Muscle of leg (tissue), 11 donors: ENCODE results near the gene TTC34. TPM values are rescaled to one million over a fixed set of nuclear protein-coding genes. Genes with fewer than 3 reads are reported as not detected.

Experiments
- DNase-seq: peaks from one replicate; pipeline ENCODE4 v3.0.0; 2013
- H3K27ac ChIP-seq: one replicate; pipeline ENCODE4 v1.5.1; 2013; ENCODE audit warnings: mild to moderate bottlenecking, low read length, control low read depth
- H3K27me3 ChIP-seq: one replicate; pipeline ENCODE4 v1.6.1; 2013; ENCODE audit warnings: low read length; ENCODE audit not compliant: control insufficient read depth, insufficient read depth
- H3K36me3 ChIP-seq: one replicate; pipeline ENCODE4 v1.6.1; 2013; ENCODE audit warnings: low read length; ENCODE audit not compliant: control insufficient read depth, insufficient read depth
- H3K4me1 ChIP-seq: one replicate; pipeline ENCODE4 v1.6.1; 2013; ENCODE audit warnings: low read length; ENCODE audit not compliant: control insufficient read depth, insufficient read depth
- H3K4me3 ChIP-seq: one replicate; pipeline ENCODE4 v1.5.1; 2013; ENCODE audit warnings: low read length, control low read depth
- H3K9me3 ChIP-seq: replicated peaks from 2 replicates; pipeline ENCODE4 v1.6.1; 2013; ENCODE audit warnings: low read depth, low read length; ENCODE audit not compliant: control insufficient read depth
- WGBS: methylation state at CpG from one replicate; pipeline ENCODE4 v1.1.5; 2013; ENCODE audit warnings: missing lambda C conversion rate; ENCODE audit not compliant: insufficient coverage; 5-methylcytosine and 5-hydroxymethylcytosine counted together
- polyA plus RNA-seq, 8 donors: library from polyadenylated mRNA; unstranded; fragments of 120-200 nt; gene quantifications; one replicate each; pipeline versions ENCODE4 v1.2.1 to v1.2.3, GENCODE V29; 2013; ENCODE audit warnings: inconsistent platforms in 1 of 8, low replicate concordance in 1 of 8; ENCODE audit not compliant: insufficient read length in 8 of 8, insufficient read depth in 1 of 8
- total RNA-seq: library from RNA; stranded (reverse); fragments of 120-200 nt; gene quantifications from one replicate; pipeline ENCODE4 v1.2.4, GENCODE V29; 2013

Gene TTC34
- total and polyA plus RNA-seq, 9 donors = 0.07 to 0.50 (median 0.22) TPM

DNA sequence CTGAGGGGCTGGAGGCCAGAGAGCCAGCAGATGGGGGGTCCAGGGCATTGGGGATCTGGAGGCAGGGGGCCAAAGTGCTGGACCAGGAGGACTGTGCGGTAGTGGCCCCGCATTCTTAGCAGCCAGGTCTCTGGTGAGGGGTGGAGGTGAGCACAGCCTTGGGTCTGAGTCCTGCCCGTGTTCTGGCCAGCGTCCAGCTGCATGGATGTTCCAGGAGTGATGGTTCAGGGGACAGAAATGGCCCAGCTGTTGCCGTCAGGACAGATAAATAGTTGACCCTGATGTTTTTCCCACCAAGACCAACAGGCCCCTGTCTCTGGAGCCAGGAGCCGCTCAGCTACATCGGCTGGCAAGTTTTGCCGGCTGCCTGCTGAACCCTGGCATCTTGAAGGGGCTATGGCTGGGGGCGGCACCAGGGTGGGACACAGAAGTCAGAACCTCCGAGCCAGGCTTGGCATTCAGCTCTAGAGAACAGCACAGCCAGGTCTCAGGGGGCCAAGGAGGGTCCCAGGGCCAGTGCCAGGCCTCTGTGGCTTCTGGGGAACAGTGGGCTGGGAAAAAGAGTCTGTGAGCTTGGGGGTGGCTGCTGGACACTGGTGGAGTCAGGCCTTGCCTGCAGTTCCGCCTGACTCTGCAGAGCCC lies 19.4 kb upstream of the TTC34 start:
- Histone ChIP-seq H3K27me3 (peaks cover 23% of the 10 kb centered on the region), H3K9me3 (no peaks in the 10 kb centered on the region), H3K36me3 (no peaks in the 10 kb centered on the region), H3K4me3 (no peak overlapping the region), H3K27ac (no peak overlapping the region), H3K4me1 (no peaks in the 10 kb centered on the region)
- WGBS = 77% methylated on average over 9 of the region's 11 CpGs
- no peak for DNase-seq

DNA sequence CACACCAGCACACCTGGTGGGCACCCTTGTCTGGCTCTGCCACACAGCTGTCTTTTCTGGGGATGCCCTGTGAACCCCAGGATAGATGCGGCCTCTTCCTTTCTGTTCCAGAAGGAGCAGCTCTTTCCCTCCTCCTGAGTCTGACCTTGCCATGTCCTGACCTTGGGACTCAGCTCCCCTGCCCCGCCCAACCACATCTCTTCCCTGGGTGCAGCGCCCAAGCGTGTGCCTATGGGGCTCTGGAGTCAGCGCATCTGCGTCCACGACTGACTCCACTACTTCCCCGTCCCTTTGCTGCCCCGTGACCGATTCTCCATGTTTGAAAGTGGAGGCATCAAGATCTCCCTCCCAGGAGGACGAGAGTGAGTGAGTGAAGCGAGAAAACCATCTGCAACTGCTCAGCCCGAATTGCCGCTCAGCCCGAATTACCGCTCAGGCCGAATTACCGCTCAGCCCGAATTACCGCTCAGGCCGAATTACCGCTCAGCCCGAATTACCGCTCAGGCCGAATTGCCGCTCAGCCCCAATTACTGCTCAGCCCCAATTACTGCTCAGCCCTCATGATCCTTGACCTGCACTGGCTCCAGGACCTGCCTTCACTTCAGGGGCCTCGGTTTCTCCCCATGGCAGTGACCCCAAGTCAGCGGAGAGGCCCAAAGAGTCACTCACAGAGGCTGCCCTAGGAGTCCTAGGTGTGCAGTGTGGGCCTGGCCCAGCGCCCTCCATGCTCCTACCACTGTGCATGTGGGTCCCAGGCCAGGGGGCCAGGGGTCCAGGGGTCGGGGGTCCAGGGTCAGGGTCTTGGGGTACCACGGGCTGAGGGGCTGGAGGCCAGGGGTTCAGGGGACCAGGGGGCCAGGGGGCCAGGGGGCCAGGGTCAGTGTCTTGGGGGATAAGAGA lies 18.6 kb upstream of the TTC34 start:
- no peaks in the 10 kb centered on the region for H3K9me3 ChIP-seq
- no peak overlapping the region for H3K4me3 ChIP-seq
- peaks cover 21% of the 10 kb centered on the region for H3K27me3 ChIP-seq
- H3K36me3 ChIP-seq = no peaks in the 10 kb centered on the region
- no peaks in the 10 kb centered on the region for H3K4me1 ChIP-seq
- 87% methylated on average over 26 of the region's 31 CpGs for WGBS
- H3K27ac ChIP-seq = no peak overlapping the region
- no peak for DNase-seq

DNA sequence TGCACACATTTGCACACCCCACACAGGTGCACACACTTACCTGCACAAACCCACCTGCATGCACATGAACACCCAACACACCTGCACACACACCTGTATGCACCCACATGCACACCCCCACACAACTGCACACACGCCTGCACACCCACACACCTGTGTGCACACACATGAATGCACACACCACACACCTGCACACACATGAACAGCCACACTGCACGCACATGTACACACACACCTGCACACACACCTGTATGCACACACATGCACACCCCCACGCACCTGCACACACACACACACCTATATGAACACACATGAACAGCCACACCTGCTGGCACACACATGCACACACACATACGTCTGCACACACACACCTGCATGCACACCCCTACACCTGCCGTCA lies 17.9 kb upstream of the TTC34 start:
- no peak for DNase-seq
- no peaks in the 10 kb centered on the region for H3K4me1 ChIP-seq
- no peaks in the 10 kb centered on the region for H3K36me3 ChIP-seq
- no peaks in the 10 kb centered on the region for H3K9me3 ChIP-seq
- H3K27ac ChIP-seq = no peak overlapping the region
- peaks cover 20% of the 10 kb centered on the region for H3K27me3 ChIP-seq
- no peak overlapping the region for H3K4me3 ChIP-seq
- WGBS = 81% methylated on average over 4 of the region's 5 CpGs

DNA sequence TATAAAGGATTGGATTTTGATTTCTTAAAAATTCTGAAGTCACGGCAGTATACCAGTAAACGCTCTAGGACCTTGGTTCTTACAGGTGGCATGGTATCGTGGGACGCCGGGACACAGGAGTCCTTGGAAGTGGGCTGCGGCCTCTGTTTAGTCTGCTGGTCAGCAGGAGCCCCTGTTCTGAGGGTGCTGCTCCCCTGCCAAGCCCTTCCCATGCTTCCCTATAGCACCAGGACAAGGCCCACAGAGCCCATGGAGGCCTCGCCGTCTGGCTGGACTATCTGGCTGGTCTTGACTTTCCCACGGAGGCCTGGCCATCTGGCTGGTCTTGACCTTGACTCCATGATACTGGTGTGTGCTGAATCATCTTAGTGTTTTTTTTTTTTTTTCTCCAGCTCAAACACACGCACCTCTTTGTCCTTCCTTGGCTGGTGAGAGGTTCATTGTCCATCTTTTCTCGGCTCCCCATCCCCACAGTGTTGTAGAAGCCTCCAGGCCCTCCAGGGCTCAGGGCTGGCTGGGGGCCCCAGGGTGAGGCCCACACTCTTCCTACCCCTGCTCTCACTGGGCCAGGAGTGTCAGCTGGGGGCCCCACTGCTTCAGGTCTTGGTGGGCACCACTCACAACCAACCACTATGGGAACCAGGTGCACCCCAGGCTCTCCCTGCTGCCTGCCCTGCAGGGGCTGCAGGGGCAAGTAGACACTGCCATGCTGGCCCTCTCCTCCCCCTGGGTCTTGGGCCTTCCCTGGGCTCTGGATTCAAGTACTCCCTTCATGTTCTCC lies 16.5 kb upstream of the TTC34 start:
- Histone ChIP-seq H3K36me3 (no peaks in the 10 kb centered on the region), H3K27ac (no peak overlapping the region), H3K27me3 (peaks cover 12% of the 10 kb centered on the region), H3K9me3 (no peaks in the 10 kb centered on the region), H3K4me1 (no peaks in the 10 kb centered on the region), H3K4me3 (no peak overlapping the region)
- no peak for DNase-seq
- 94% methylated on average over 6 of the region's 11 CpGs for WGBS

DNA sequence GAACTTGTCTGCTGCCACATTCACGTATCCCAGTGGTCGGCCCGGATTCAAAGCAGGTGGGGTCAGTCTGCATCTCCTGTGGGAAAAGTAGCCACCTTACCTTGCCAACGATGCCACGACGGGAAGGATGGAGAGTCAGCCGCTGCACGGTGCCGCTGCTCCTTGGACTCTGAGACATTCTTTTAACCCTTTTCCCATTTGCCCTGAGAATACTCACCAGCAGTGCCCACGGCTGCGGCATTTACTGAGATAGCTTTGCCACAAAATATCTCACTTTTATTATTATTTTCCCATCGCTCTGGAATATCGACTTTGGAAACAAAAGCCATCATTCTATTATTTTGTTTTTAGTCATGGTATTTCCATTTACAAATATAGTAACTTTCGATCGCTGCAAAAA lies 15.3 kb upstream of the TTC34 start:
- Histone ChIP-seq H3K27ac (no peak overlapping the region), H3K4me3 (no peak overlapping the region), H3K27me3 (peaks cover 8% of the 10 kb centered on the region), H3K36me3 (no peaks in the 10 kb centered on the region), H3K4me1 (no peaks in the 10 kb centered on the region), H3K9me3 (no peaks in the 10 kb centered on the region)
- DNase-seq = no peak
- 80% methylated on average over 13 of the region's 15 CpGs for WGBS

DNA sequence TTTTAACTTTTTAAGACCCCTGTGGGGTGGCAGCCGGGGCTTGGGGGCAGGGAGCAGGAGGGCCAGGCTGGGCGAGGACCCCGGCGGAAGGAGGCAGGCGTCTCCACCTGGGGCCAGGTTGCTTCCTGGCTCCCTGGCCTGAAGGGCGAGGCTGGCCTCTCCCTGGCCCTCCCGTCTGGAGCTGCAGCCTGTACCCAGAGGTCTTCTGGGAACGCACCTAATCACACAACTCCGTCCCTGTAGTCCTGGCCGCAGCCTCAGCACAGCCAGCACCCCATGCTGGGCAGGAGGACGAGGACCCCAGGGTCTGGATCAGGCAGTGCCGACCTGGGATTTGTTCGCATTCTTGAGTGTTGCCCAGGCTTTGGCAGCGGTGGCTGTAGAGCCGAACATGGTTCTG lies 14.1 kb upstream of the TTC34 start:
- Histone ChIP-seq H3K36me3 (no peaks in the 10 kb centered on the region), H3K9me3 (no peaks in the 10 kb centered on the region), H3K4me3 (no peak overlapping the region), H3K4me1 (no peaks in the 10 kb centered on the region), H3K27ac (no peak overlapping the region), H3K27me3 (peaks cover 8% of the 10 kb centered on the region)
- WGBS = 66% methylated on average over 11 of the region's 15 CpGs
- DNase-seq = no peak

DNA sequence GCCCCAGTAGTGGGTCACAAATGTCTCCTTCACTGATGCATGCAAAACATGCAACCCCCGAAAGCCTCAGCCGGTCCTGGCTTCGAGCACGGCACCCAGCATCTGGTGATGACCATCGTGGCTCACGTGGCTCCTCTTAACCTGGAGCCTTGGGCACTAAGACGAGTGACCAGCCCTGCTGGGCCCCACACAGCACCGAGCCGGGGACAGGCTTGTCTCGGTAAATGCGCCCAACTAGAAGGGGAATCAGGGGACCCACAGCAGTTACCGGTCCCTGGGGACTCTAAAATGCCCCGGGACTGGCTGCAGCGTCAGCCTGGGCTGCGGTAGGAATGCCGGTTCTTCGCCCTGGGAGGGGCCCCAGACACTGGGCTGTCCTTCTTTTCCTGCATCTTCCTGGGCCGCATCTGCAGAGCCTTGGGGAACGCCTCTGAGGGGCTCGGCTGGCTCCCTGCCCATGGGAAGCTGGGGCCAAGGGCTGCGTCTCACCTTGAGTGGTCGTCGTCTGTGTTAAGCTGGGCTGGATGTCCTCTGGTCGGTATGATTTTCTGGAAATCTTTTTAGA lies 13.1 kb upstream of the TTC34 start:
- no peak overlapping the region for H3K27ac ChIP-seq
- peaks cover 8% of the 10 kb centered on the region for H3K27me3 ChIP-seq
- DNase-seq = no peak
- no peaks in the 10 kb centered on the region for H3K9me3 ChIP-seq
- H3K36me3 ChIP-seq = no peaks in the 10 kb centered on the region
- H3K4me3 ChIP-seq = no peak overlapping the region
- H3K4me1 ChIP-seq = no peaks in the 10 kb centered on the region
- 83% methylated on average over 20 of the region's 24 CpGs for WGBS

DNA sequence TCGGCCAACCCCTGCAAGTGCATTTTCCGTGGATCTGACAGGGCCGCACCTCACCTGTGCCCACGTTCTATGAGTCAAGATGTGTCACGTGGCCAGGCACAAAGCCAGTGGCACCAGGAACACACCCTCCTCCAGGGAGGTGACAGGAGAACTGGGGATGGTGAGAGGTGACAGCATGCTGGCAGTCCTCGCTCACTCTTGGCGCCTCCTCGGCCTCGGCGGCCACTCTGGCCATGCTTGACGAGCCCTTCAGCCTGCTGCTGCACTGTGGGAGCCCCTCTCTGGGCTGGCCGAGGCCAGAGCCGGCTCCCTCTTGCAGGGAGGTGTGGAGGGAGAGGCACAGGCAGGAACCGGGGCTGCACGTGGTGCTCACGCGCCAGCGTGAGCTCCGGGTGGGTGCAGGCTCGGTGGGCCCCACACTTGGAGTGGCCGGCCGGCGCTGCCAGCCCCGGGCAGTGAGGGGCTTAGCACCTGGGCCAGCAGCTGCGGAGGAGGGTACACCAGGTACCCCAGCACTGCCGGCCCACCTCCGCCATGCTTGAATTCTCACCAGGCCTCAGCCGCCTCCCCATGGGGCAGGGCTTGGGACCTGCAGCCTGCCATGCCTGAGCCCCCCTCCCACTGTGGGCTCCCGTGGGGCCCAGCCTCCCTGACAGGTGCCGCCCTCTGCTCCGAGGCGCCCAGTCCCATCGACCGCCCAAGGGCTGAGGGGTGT lies 11.6 kb upstream of the TTC34 start:
- peaks cover 7% of the 10 kb centered on the region for H3K27me3 ChIP-seq
- no peaks in the 10 kb centered on the region for H3K4me1 ChIP-seq
- no peak overlapping the region for H3K4me3 ChIP-seq
- no peaks in the 10 kb centered on the region for H3K36me3 ChIP-seq
- 93% methylated on average over 29 of the region's 34 CpGs for WGBS
- DNase-seq = no peak
- H3K9me3 ChIP-seq = no peaks in the 10 kb centered on the region
- no peak overlapping the region for H3K27ac ChIP-seq

DNA sequence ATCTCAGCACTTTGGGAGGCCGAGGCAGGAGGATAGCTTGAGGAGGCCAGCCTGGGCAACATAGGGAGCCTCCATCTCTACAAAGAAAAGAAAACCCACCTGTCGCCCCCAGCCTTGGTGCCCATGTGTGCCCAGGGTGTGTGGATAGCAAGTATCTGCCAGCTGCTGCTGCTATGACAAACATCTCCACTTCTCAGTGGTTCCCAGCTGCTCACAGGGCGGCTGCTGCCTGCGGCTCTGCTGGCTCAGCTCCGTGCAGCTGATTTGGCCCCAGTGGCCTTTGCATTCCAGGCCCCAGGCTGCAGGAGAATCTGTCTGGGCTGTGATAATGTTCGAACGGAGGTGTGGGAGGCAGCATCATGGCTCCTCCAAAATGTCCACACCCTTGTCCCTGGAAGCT lies 10.6 kb upstream of the TTC34 start:
- Histone ChIP-seq H3K4me3 (no peak overlapping the region), H3K27ac (no peak overlapping the region), H3K36me3 (no peaks in the 10 kb centered on the region), H3K9me3 (no peaks in the 10 kb centered on the region), H3K27me3 (peaks cover 7% of the 10 kb centered on the region), H3K4me1 (no peaks in the 10 kb centered on the region)
- WGBS = 77% methylated on average over 3 of the region's 7 CpGs
- DNase-seq = no peak
